Left lung (tissue), 10 donors: Measurements from ENCODE around the gene RBKS. TPM values are rescaled to one million over a fixed set of nuclear protein-coding genes. Genes with fewer than 3 reads are reported as not detected.

Source experiments
- ATAC-seq: fragments of 200-7000 bp; cut with Tn5 transposase; one replicate; pipeline ENCODE4 v1.9.1; 2020; ENCODE audit warnings: moderate library complexity
- DNase-seq, 4 donors: peaks; one replicate each; pipeline ENCODE4 v3.0.0-alpha.2; 2013 to 2020
- H3K27ac ChIP-seq, 2 donors: fragments of 200-600 bp; sonication (generic) in 1 of 2; one replicate each; pipeline versions ENCODE4 v1.5.0 to v1.8.0; 2020 to 2021
- H3K27me3 ChIP-seq, 2 donors: fragments of 200-600 bp; sonication (generic) in 1 of 2; one replicate each; pipeline versions ENCODE4 v1.5.0 to v1.8.0; 2020 to 2021
- H3K36me3 ChIP-seq, 2 donors: fragments of 200-600 bp; sonication (generic) in 1 of 2; one replicate each; pipeline versions ENCODE4 v1.5.0 to v1.8.0; 2020 to 2021
- H3K4me1 ChIP-seq, 2 donors: fragments of 200-600 bp; one replicate each; pipeline ENCODE4 v1.8.0; 2021
- H3K4me3 ChIP-seq, 2 donors: fragments of 200-600 bp; sonication (generic) in 1 of 2; one replicate each; pipeline versions ENCODE4 v1.5.0 to v1.8.0; 2020 to 2021; ENCODE audit warnings: mild to moderate bottlenecking in 1 of 2
- H3K9me3 ChIP-seq, 2 donors: fragments of 200-600 bp; sonication (generic) in 1 of 2; one replicate each; pipeline versions ENCODE4 v1.5.0 to v1.8.0; 2020 to 2021
- intact Hi-C, 2 donors: fragments of 100-400 bp; cut with DNase I; formaldehyde crosslinking; loops; one replicate each; pipeline versions ENCODE4 v1.11.2 to v1.14.2; 2022
- polyA plus RNA-seq, 6 donors: library from polyadenylated mRNA; unstranded; fragments of 120-200 nt; gene quantifications; one replicate each; pipeline ENCODE4 v1.2.1, GENCODE V29; 2013; ENCODE audit not compliant: insufficient read length in 6 of 6
- total RNA-seq, 2 donors: library from RNA; stranded (reverse); fragmentation: NEBNext Ultra II Directional; extraction: Animal tissue kit (Norgen Biotek cat#: 25700); gene quantifications; one replicate each; pipeline ENCODE4 v1.2.1, GENCODE V29; 2021
- TF ChIP-seq, protein P1 (sequence below), 2 donors: fragments of 200-600 bp; sonication (generic) in 1 of 2; IDR thresholded peaks; one replicate each; pipeline versions ENCODE4 v1.5.0 to v1.8.0; 2021; ENCODE audit warnings: antibody characterized with exemption in 2 of 2
- donor health status: DM: no; HTN: yes; CAD: no.
- donor health status: DM: no; HTN: no; CAD: no.

RBKS gene
- total and polyA plus RNA-seq, 8 donors = 2.0 to 4.0 (median 2.6) TPM

DNA sequence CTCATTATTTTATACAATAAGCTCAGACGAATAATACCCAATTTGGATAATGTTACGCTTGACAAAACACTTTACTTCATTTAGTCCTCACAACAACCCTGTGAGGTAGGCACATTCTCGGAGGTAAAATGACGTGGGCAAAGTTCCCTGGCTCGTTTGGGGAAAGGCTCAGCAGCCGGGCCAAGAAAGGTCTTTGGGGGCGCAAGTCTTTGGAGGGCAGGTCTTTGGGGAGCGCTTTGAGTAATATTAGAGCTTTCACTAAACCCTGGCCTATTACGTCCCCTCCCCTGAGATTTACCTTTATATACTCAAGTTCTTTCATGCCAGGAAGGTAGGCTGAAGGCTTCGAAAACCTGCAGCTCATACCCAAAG lies 427 bp downstream of the RBKS start:
- TF ChIP-seq, protein P1, sequence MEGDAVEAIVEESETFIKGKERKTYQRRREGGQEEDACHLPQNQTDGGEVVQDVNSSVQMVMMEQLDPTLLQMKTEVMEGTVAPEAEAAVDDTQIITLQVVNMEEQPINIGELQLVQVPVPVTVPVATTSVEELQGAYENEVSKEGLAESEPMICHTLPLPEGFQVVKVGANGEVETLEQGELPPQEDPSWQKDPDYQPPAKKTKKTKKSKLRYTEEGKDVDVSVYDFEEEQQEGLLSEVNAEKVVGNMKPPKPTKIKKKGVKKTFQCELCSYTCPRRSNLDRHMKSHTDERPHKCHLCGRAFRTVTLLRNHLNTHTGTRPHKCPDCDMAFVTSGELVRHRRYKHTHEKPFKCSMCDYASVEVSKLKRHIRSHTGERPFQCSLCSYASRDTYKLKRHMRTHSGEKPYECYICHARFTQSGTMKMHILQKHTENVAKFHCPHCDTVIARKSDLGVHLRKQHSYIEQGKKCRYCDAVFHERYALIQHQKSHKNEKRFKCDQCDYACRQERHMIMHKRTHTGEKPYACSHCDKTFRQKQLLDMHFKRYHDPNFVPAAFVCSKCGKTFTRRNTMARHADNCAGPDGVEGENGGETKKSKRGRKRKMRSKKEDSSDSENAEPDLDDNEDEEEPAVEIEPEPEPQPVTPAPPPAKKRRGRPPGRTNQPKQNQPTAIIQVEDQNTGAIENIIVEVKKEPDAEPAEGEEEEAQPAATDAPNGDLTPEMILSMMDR (IDR thresholded peaks at IDR 0.05) = no peak
- peak overlapping the region; percentile 68 to 73 for H3K4me3 ChIP-seq

DNA sequence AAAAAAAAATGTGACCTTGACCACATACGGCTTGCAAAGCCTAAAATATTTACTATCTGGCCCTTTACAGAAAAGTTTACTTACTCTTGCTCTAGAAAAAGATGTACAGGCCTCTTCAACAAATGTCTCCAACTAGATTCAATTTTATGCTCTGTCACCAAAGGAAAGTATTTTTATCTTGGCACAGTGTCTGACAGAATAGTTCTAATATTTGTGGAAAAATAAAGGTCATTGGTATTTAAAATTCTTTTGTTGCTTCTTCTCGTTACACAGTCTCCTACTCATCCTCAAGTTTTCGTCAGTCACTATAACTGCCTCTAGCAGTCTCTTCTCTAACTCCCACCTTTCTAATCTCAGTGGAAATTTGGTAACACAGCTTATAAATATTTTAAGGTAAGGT lies 1.4 kb downstream of the RBKS start:
- intact Hi-C loops = no loop called here
- no peak overlapping the region for H3K4me3 ChIP-seq
- H3K27ac ChIP-seq = peak overlapping the region in 1 of 2 donors; percentile 96
- DNase-seq (no peak), ATAC-seq (no peak)
- H3K4me1 ChIP-seq = peaks cover 0 to 42% of the 10 kb centered on the region in 2 donors
- H3K27me3 ChIP-seq = no peaks in the 10 kb centered on the region
- TF ChIP-seq, protein P1 (IDR thresholded peaks at IDR 0.05) = no peak
- H3K36me3 ChIP-seq = no peaks in the 10 kb centered on the region
- no peaks in the 10 kb centered on the region for H3K9me3 ChIP-seq

More for the DNA sequence above, 427 bp downstream of the RBKS start:
- Histone ChIP-seq H3K9me3 (no peaks in the 10 kb centered on the region), H3K4me1 (peaks cover 0 to 47% of the 10 kb centered on the region in 2 donors), H3K36me3 (no peaks in the 10 kb centered on the region), H3K27me3 (no peaks in the 10 kb centered on the region), H3K27ac (peak overlapping the region; percentile 96 to 97)
- ATAC-seq (no peak), DNase-seq (no peak)
- intact Hi-C loops = no loop called here

DNA sequence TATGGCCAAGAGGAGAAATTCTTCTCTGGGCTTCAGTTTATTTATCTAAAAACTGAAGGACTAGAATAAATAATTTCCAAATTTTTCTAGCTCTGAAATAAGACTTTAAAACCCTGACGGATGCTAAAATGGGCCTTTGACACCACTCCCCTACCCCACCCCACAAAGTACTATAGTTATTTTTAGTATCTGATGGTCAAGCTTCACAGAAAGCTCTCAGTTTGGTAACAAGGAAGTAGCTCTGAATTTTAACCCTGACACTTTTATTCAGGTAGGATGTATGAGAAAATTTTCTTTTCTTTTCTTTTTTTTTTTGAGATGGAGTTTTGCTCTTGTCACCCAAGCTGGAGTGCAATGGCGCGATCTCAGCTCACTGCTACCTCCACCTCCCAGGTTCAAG lies 2.4 kb downstream of the RBKS start:
- no peak for ATAC-seq
- intact Hi-C loops = no loop called here
- H3K27ac ChIP-seq = no peak overlapping the region

DNA sequence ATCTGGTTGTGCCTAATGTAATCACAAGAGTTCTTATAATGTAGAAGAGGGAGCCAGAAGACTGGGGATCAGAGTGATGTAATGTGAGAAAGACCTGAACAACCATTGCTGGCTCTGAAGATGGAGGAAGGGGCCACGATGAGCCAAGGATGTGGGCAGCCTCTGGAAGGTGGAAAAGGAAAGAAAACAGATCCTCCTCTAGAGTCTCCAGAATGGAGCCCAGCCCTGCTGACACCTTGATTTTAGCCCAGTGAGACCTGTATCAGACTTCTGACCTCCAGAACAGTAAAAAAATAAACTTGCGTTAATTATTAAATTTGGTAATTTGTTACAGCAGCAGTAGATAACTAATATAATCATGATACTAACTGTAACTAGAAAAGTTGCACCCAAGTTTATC lies 3.1 kb downstream of the RBKS start:
- no peak overlapping the region for H3K4me3 ChIP-seq
- intact Hi-C loops = no loop called here
- TF ChIP-seq, protein P1 (IDR thresholded peaks at IDR 0.05) = no peak
- no peaks in the 10 kb centered on the region for H3K36me3 ChIP-seq
- DNase-seq (no peak), ATAC-seq (no peak)
- no peaks in the 10 kb centered on the region for H3K27me3 ChIP-seq
- no peaks in the 10 kb centered on the region for H3K9me3 ChIP-seq
- peaks cover 0 to 25% of the 10 kb centered on the region in 2 donors for H3K4me1 ChIP-seq
- no peak overlapping the region for H3K27ac ChIP-seq

More for the DNA sequence above, 2.4 kb downstream of the RBKS start:
- H3K4me3 ChIP-seq = no peak overlapping the region
- DNase-seq = no peak
- H3K36me3 ChIP-seq = no peaks in the 10 kb centered on the region
- H3K9me3 ChIP-seq = no peaks in the 10 kb centered on the region
- TF ChIP-seq, protein P1 (IDR thresholded peaks at IDR 0.05) = no peak
- no peaks in the 10 kb centered on the region for H3K27me3 ChIP-seq
- H3K4me1 ChIP-seq = peaks cover 0 to 32% of the 10 kb centered on the region in 2 donors

DNA sequence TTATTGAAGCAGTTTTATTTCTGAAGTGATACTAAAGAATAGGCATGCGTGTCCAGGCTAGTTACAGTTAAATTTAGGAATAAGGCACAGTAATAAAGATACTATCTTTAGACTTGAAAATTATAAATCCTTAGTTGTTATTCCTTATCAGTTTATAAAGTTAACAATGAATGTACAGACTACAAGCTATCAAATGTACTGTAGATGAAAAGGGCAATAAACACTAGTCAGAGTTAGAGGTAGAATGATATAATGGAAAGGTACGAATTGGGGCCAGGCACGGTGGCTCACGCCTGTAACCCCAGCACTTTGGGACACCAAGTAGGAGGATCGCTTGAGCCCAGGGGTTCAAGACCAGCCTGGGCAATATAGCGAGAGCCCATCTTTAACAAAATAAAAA lies 3.9 kb downstream of the RBKS start:
- intact Hi-C loops = no loop called here

More for the DNA sequence above, 3.9 kb downstream of the RBKS start:
- H3K27me3 ChIP-seq = no peaks in the 10 kb centered on the region
- H3K36me3 ChIP-seq = no peaks in the 10 kb centered on the region
- H3K4me1 ChIP-seq = peaks cover 0 to 17% of the 10 kb centered on the region in 2 donors
- H3K27ac ChIP-seq = no peak overlapping the region
- no peaks in the 10 kb centered on the region for H3K9me3 ChIP-seq
- DNase-seq (no peak), ATAC-seq (no peak)
- no peak overlapping the region for H3K4me3 ChIP-seq
- TF ChIP-seq, protein P1 (IDR thresholded peaks at IDR 0.05) = no peak
